GM18505 (cell line): ENCODE measurements around the gene FGF18.

Experiments
- ATAC-seq: cut with Tn5 transposase; IDR thresholded peaks from one replicate; pipeline ENCODE4 v1.9.1; 2021; ENCODE audit not compliant: unreplicated experiment
- POLR2A ChIP-seq: IDR thresholded peaks from 4 replicates; pipeline ENCODE4 v1.6.1; 2011; ENCODE audit warnings: borderline replicate concordance; ENCODE audit not compliant: insufficient read depth, insufficient read length; ENCODE audit errors: extremely low read depth

The FGF18 gene

DNA sequence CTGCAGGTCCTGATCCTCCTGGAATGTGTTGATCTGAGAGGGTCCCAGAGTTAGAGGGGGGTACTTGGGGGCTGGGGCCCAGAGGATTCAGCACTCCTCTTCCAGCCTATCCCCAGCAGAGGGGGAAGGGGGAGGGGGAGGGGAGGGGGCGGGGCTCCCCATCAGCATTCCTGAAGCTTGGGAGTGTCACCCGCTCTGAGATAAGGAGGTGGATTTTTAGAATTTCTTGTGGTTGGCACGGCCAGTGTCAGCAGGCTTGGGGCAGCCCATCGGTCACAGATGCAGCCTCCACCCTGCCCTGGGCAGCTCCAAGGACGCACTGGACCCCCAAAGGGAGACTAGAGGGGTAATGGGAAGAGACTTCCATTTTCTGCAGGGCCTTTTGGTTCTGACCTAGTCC, 5.3 kb downstream of the FGF18 start:
- no peak for ATAC-seq
- no peak for TF ChIP-seq POLR2A

DNA sequence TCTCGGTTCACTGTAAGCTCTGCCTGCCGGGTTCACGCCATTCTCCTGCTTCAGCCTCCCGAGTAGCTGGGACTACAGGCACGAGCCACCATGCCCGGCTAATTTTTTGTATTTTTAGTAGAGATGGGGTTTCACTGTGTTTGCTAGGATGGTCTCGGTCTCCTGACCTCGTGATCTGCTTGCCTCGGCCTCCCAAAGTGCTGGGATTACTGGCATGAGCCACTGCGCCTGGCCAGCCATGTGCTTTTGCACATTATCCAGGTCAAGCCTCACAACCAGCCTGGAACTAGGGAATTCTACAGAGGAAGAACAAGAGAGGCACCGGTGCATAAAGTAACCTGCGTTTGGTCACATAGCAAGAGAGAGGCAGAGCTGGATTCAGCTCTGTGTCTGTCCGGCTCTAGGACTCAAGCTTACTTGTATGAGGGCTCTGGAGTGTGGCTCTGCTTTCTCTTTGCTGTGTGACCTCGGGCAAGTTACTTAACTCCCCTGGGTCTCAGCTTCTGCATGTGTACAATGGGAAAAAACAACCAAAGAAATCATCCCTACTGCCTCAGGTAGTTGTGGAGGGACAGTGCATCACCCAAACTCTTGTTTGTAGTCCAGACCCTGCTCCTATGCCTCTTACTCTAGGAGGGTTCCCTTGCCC, 6.3 kb downstream of the FGF18 start:
- ATAC-seq = no peak
- TF ChIP-seq POLR2A = no peak

DNA sequence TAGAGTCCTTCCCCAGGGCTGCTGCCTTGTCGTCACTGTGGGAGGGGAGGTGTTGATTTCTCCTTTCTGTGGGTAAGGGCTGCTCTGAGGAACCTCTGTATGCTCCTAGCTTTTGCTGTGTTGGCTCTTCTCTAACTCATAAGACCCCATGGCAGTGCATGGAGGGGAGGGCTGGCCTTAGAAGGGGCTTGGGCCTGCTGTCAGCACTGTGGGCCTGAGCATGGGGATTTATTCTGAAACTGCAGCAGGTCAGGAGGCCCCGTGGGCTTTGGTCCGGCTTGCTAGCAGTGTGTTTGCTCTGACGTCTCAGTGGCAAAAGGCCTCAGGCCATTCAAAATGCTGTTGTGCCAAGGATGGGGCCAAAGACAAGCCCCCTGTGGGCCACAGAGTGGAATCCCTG, 6.8 kb downstream of the FGF18 start:
- TF ChIP-seq POLR2A = no peak
- ATAC-seq = no peak

DNA sequence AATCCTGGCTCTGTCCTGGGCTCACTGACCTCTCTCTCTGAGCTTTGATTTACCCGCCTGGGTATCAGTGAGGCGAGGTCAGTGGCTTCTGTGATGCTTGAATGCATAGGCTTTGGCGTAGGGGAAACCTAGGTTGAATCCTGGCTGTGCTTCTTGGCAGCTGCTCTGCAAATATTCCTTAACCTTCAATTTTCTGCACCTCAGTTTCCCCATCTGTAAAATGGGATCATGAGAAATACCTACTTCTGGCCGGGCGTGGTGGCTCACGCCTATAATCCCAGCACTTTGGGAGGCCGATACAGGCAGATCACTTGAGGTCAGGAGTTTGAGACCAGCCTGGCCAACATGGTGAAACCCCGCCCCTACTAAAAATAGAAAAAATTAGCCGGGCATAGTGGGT, 7.2 kb downstream of the FGF18 start:
- no peak for ATAC-seq
- no peak for TF ChIP-seq POLR2A

DNA sequence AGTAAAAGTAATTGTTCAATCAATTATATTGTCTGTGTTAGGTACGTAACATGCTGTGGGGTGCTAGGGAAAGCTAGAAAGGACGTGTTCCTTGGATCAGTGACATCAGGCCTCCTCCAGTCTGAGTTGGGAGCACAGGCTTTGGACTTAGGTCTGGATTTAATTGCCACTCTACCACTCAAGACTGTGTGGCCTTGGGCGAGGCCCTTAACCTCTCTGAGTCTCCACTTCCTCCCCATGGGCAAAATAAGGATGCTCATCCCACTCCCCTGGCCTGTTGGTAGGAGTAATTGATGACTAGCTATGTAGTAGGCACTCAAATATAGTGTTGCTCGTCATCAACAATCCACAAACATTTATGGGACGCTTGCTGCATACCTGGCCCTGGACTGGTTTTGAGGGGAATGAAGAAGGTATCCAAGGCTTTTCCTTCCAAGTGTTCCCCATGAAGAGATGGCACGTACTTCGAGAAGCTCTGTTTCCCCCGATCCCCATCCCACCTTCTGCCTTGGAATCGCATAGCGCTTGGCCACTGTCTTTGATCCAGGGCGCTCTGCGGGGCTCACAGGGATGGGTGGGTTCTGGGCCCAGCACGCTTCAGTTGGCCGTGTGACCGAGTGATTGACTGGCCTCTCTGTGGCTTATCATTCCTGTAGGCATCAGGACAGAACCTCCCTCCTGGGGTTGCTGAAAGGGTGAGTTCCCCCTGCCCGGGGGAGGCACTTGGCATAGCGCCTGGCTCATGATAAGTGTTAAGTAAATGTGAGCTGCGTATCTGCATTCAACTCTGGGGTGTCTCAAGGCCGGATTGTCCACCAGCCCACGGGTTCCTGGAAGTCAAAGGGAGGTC, 8.1 kb downstream of the FGF18 start:
- no peak for ATAC-seq
- TF ChIP-seq POLR2A = no peak

DNA sequence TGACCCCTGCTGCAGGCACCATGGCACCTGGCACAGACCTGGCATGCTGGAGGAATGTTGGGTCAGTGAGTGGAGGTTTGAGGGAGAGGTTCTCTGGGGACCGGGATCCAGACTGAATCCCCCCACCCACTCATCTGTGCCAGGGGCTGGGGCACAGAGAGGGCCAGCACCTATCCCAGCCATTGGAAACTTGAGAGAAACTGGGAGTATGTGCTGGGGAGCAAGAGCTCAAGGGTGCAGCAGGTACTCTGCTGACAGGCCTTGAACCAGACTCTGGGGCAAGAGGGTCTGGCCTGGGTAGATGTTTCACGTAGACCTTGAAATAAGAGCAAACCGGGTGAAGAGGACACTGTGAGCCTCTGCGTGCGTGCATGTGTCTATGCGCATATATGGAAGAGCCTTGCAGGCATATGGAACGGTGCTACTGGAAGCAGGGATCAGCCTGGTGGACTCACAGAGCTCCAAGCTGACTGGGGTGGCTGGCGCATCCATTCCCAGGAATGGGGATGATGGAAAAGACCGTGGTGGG, 8.8 kb downstream of the FGF18 start:
- no peak for TF ChIP-seq POLR2A
- no peak for ATAC-seq

DNA sequence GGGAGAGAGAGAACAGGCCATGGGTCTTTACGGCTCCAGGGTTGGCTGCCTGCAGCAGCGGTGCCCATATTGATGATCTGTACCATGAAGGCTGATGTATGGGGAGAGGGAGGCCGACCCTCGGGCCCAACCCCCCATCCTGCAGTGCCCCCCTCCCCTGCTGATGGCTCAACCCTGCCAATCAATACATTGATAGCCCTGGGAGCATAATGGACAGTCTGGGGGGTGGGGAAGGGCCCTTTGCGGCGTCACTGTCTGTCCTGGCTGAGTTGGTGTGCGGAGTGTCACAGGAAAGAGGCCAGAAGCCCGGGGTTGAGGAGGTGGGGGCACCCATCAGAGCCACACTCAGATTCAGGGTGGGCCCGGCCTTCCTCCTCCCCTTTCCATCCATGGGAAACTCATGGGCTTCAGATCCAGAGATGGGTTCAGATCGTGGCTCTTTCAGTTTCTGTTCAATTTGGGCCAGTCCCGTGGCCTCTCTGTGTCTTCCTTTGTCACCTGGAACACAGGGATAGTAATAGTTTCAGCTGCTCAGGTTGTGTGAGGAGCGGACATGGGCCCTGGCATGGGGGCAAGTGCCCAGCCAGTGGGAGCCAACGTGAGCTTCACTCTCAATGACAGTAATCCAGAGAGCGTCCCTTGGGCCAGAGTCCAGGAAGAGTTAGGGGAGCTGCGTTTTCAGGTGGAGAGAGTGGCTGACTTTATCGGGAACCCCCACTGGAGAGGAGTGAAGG, 9.5 kb downstream of the FGF18 start:
- ATAC-seq = no peak
- TF ChIP-seq POLR2A = no peak

DNA sequence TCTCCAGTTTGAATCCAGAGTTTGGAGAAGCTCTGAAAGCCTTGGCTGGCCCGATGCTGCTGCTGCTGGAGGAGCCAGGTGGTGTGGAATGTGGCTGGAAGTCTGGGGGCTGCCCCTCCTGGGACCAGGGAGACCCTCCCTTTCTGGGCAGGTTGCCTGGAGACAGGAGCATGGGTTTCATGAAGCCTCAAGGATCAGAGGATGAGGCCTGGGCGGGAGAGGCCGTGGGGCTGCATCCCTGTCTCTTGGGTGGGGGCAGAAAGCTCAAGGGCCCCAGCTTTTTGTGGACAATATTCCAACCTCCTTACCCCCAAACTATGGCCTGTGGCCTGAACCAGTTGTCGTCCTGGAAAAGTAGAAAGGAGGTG, 10.1 kb downstream of the FGF18 start:
- ATAC-seq = no peak
- TF ChIP-seq POLR2A = no peak

DNA sequence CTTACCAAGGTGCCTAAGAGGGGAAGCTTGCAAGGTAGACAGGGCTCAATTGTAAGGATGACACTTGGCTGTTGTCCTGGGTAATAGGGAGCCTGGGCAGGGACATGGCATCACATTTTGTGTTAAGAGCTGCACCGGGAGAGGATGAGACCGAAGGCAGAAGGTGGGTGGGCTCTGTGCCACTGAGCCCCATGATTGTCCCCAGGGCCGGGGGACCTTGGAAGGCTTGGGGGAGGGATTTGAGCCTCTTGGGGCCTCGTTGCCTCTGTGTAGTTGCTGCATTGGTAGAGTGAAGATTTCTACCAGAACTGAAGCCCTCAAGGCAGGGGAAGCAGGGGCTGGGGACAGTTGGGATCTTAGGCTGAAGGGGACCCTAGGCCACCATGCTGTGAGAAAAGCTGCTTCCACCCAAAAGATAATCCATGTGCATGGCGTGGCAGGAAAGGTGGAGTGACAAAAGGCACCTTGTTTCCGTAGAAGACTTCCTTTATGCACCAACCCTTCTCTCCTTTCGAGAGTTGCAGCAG, 11.9 kb downstream of the FGF18 start:
- no peak for TF ChIP-seq POLR2A
- ATAC-seq = no peak

DNA sequence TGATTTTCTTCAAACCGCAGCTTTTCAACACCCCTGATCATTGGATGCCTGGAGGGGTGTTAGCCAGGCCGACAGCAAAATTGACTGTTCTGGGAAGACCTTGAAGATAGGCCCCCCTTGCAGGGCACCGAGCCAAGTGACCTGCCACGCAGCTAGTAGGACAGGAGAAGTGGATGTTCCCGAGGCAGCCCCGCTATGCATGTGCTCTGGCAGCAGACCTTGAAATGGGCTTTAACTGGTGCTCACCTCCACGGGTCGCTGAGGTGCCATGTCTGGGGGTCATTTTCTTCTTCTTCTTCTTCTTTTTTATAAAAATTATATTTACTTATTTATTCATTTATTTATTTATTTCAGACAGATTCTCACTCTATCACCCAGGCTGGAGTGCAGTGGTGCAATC, 12.6 kb downstream of the FGF18 start:
- ATAC-seq = no peak
- TF ChIP-seq POLR2A = no peak

DNA sequence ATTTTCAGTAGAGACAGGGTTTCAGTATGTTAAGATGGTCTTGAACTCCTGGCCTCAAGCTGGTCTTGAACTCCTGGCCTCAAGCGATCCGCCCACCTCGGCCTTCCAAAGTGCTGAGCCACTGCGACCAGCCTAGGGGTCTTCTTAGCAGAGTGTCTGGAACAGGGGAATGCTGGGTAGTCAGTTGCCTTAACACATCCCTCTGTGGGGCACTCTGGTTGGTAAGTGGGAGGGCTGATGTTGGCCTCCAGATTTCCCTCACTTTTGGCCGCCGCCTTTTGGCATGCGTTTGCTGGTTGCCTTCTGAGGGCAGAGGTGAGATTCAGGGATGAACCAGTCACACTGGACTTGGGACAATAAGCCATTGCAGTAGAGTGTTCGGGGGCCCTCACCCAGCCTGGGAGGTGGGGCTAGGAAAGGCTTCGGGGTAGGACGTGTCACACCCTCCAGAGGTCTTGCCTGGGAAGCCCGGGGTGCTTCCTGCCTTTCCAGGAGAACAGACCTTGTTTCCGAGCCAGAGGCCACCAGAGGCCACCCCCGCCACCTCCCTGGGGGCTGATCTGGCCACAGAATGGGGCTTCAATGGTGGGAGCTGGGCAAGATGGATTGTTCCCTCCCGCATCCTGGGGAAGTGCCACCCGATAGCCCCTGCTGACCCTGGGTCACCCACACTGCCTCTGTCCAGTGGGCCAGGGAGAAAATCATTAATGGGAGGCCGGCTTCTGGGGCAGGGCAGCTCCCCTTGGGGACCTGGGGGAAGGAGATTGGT, 13.3 kb downstream of the FGF18 start:
- no peak for ATAC-seq
- no peak for TF ChIP-seq POLR2A

DNA sequence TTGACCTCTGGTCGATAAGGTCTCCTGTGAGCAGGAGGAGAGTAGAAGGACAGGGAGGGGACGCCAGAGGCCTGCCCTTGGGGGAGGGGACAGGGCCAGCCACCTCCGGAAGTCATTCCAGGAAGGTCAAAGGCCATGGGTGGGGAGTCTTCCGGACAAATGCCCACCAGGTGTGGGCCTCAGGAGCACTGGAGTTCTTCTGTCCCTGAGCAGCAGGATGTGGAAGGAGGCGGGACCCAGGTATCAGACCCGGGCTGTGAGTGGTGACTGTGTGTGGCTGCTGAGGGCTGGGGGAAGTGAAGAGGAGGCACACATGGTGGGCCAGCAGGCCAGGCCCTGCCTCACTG, 13.9 kb downstream of the FGF18 start:
- no peak for TF ChIP-seq POLR2A
- ATAC-seq = no peak
